Measurements from ENCODE around the gene ESRRA.

DNA sequence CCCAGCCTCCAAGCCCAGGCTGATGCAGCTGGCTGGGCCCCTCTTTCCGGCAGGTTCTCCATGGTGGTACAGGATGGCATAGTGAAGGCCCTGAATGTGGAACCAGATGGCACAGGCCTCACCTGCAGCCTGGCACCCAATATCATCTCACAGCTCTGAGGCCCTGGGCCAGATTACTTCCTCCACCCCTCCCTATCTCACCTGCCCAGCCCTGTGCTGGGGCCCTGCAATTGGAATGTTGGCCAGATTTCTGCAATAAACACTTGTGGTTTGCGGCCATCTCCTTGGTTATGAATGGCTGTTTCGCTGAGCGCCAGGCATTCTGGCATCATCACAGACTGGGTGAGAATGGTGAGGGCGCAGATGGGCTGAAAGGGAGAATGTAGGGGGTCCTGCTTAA is 16.2 kb downstream of the ESRRA start:
- TF ChIP-seq, protein P1, sequence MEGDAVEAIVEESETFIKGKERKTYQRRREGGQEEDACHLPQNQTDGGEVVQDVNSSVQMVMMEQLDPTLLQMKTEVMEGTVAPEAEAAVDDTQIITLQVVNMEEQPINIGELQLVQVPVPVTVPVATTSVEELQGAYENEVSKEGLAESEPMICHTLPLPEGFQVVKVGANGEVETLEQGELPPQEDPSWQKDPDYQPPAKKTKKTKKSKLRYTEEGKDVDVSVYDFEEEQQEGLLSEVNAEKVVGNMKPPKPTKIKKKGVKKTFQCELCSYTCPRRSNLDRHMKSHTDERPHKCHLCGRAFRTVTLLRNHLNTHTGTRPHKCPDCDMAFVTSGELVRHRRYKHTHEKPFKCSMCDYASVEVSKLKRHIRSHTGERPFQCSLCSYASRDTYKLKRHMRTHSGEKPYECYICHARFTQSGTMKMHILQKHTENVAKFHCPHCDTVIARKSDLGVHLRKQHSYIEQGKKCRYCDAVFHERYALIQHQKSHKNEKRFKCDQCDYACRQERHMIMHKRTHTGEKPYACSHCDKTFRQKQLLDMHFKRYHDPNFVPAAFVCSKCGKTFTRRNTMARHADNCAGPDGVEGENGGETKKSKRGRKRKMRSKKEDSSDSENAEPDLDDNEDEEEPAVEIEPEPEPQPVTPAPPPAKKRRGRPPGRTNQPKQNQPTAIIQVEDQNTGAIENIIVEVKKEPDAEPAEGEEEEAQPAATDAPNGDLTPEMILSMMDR (optimal IDR thresholded peaks at IDR 0.05 in 1 of 3, IDR thresholded peaks at IDR 0.05 in 1 of 3, conservative IDR thresholded peaks at IDR 0.05 in 1 of 3; ENCODE audit: extremely low read depth in 1 of 3, insufficient read depth in 2 of 3, low read length in 3 of 3), result no peak
- no peak for TF ChIP-seq EZH2 (IDR thresholded peaks at IDR 0.05; ENCODE audit: low read length)
